Measurements from ENCODE around the gene GIMAP8. TPM values are rescaled to one million over a fixed set of nuclear protein-coding genes. Genes with fewer than 3 reads are reported as not detected.
A peak's percentile ranks its signal among the peaks of the same experiment; 100 is the strongest.

The GIMAP8 gene
- total RNA-seq, 2 donors from 2014 or later, result 5.8 to 13.4 TPM

DNA sequence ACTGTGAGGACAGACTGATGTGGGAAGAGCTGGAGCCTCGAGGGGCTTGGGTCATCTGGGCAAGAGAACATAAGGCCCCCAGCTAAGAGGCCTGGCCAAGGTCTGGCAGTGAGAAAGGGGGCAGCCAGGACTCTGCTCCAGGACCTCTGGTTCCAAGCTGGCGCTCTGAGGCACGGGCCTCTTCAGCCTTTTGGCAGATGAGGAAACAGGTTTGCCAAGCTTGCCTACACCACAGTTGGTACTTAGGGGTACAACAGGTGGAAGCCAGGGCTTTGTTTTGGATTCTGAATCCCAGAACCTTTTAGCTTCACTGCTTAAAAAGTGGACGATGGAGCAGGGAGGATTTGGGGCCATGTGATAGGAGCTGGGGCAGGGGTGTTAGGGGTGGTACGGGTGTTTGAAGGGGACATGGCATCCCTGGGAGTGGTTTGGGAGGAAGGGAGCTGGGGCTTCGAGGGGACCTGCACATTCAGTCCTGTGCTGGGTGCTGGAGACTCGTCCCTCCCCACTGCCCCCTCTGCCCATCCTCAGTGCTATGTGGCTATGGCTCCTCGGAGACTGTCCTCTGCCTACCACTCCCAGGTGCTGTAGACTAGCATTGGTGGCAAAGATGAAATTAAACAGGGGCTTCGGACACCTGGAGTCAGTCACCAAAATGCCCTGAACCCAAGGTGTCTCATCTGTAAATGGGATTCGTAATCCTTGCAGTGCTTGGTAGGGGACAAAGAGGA is 41.0 kb upstream of the GIMAP8 start:
- Histone ChIP-seq H3K27me3 (replicated peaks; ENCODE audit: insufficient read depth) (no peaks in the 10 kb centered on the region), H3K9me3 (no peaks in the 10 kb centered on the region), H3K27ac (no peak overlapping the region), H3K4me3 (no peak overlapping the region), H3K36me3 (no peaks in the 10 kb centered on the region), H3K4me1 (ENCODE audit: control insufficient read depth in 1 of 2, low read depth in 2 of 2) (peaks cover 0 to 15% of the 10 kb centered on the region in 2 donors)
- DNase-seq (ENCODE audit: low spot score), result no peak
- TF ChIP-seq, protein P1, sequence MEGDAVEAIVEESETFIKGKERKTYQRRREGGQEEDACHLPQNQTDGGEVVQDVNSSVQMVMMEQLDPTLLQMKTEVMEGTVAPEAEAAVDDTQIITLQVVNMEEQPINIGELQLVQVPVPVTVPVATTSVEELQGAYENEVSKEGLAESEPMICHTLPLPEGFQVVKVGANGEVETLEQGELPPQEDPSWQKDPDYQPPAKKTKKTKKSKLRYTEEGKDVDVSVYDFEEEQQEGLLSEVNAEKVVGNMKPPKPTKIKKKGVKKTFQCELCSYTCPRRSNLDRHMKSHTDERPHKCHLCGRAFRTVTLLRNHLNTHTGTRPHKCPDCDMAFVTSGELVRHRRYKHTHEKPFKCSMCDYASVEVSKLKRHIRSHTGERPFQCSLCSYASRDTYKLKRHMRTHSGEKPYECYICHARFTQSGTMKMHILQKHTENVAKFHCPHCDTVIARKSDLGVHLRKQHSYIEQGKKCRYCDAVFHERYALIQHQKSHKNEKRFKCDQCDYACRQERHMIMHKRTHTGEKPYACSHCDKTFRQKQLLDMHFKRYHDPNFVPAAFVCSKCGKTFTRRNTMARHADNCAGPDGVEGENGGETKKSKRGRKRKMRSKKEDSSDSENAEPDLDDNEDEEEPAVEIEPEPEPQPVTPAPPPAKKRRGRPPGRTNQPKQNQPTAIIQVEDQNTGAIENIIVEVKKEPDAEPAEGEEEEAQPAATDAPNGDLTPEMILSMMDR (IDR thresholded peaks at IDR 0.05), result no peak
- no peak for ATAC-seq (ENCODE audit: insufficient number of reproducible peaks, low FRiP score, low read depth)

DNA sequence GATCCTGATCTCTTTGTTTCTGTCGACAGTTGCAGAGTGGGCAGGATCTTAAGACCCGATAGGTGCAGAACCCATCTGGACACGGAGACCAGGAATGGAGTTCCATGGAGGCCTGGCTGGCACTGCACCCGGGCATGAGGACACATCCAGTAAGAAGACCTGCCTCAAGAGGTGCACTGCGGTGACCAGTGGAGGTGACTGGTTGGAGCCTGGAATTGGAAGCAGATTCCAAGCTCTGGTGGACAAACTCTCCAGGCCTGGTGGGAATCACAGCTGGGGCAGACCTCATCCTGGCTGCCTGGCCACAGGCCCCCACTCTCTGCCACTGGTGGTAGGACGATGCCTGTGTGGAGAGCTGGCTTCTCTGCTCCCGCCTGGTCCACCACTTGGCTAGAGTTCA is 40.3 kb upstream of the GIMAP8 start:
- H3K36me3 ChIP-seq, result no peaks in the 10 kb centered on the region
- no peak overlapping the region for H3K27ac ChIP-seq
- no peak for DNase-seq (ENCODE audit: low spot score)
- H3K27me3 ChIP-seq (replicated peaks; ENCODE audit: insufficient read depth), result no peaks in the 10 kb centered on the region
- TF ChIP-seq, protein P1 (IDR thresholded peaks at IDR 0.05), result no peak
- ATAC-seq (ENCODE audit: insufficient number of reproducible peaks, low FRiP score, low read depth), result no peak
- H3K4me1 ChIP-seq (ENCODE audit: control insufficient read depth in 1 of 2, low read depth in 2 of 2), result peaks cover 0 to 13% of the 10 kb centered on the region in 2 donors
- no peaks in the 10 kb centered on the region for H3K9me3 ChIP-seq
- no peak overlapping the region for H3K4me3 ChIP-seq

DNA sequence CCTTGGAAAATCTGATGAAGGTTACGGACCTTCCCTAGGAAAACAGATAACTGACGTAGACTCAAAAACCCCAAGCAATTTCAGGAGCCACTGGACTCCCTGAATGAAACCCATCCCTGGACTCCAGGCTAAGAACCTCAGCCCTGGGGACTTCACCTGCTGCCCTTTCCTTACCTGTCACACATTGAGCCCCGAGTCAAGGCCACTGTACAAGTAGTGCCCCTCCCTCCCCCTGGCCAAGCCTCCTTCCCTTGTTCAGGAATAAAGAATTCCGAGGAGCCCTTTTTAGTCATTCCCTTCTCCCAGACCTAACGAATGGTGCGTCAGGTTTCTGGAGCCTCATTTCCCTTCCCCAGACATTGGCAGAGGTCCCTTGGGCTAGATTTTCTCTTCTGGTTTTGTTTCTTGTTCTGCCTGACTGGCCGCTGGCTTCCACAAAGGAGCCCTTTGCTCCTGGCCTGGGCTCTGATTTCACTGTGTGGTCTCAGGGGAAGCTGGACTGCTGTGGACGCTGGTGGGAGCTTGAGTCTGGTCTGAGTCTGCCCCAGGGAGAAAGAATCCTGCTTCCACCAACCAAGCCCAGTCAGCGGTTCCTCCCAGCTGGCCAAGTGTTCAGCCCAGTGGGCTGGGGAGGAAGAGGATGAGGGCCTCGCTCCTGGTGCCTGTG is 39.6 kb upstream of the GIMAP8 start:
- TF ChIP-seq, protein P1 (IDR thresholded peaks at IDR 0.05), result no peak
- Histone ChIP-seq H3K27ac (peak overlapping the region in 1 of 2 donors; percentile 44), H3K36me3 (no peaks in the 10 kb centered on the region), H3K4me3 (no peak overlapping the region), H3K4me1 (ENCODE audit: control insufficient read depth in 1 of 2, low read depth in 2 of 2) (peaks cover 0 to 12% of the 10 kb centered on the region in 2 donors), H3K27me3 (replicated peaks; ENCODE audit: insufficient read depth) (no peaks in the 10 kb centered on the region), H3K9me3 (no peaks in the 10 kb centered on the region)
- DNase-seq (ENCODE audit: low spot score) (no peak), ATAC-seq (ENCODE audit: insufficient number of reproducible peaks, low FRiP score, low read depth) (no peak)

DNA sequence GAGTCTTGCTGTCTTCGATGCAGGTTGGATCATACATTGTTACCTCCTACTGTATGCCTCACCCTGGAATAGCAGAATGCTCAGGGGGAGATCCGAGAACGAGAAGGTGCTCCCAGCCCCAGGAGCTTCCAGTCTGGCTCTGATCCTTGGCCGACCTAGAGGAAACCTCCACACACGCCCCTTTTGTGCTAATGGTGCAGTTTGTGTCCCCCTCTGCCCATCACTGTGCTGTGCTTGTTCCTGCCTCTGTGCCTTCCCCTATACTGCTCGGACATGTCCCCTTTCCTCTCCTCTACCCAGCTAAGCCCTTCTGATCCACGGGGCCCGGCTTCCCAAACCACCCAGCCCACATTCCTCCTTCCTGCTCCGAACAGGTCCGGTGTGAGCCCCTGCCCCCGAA is 38.8 kb upstream of the GIMAP8 start:
- peak overlapping the region in 1 of 2 donors; percentile 44 for H3K27ac ChIP-seq

DNA sequence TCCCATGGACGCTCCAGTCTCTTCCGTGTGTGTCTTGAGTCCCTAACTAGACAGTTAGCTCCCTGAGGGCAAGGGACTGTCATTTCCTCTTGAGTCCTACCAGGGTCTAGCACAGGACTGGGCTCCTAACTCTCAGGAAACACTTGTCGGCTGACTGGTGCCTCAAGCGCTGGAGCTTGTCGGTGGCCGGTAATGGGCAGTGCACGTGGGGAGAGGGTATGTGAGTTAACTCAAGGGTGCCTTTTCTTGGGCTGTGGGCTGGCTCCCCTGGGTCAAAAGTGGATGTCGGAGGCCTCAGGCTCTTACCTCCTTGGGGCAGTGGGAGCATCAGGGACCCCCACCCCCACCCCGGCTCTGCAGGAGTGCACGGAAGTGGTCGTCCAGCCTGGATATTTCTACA is 38.4 kb upstream of the GIMAP8 start:
- H3K27me3 ChIP-seq (replicated peaks; ENCODE audit: insufficient read depth), result no peaks in the 10 kb centered on the region
- ATAC-seq (ENCODE audit: insufficient number of reproducible peaks, low FRiP score, low read depth) (no peak), DNase-seq (ENCODE audit: low spot score) (no peak)
- TF ChIP-seq, protein P1 (IDR thresholded peaks at IDR 0.05), result no peak
- no peaks in the 10 kb centered on the region for H3K36me3 ChIP-seq
- H3K4me3 ChIP-seq, result no peak overlapping the region
- H3K27ac ChIP-seq, result no peak overlapping the region
- peaks cover 0 to under 1% of the 10 kb centered on the region in 2 donors for H3K4me1 ChIP-seq (ENCODE audit: control insufficient read depth in 1 of 2, low read depth in 2 of 2)
- no peaks in the 10 kb centered on the region for H3K9me3 ChIP-seq

More for the DNA sequence above, 38.8 kb upstream of the GIMAP8 start:
- H3K9me3 ChIP-seq, result no peaks in the 10 kb centered on the region
- no peaks in the 10 kb centered on the region for H3K27me3 ChIP-seq (replicated peaks; ENCODE audit: insufficient read depth)
- DNase-seq (ENCODE audit: low spot score) (no peak), ATAC-seq (ENCODE audit: insufficient number of reproducible peaks, low FRiP score, low read depth) (no peak)
- peaks cover 0 to 4% of the 10 kb centered on the region in 2 donors for H3K4me1 ChIP-seq (ENCODE audit: control insufficient read depth in 1 of 2, low read depth in 2 of 2)
- H3K36me3 ChIP-seq, result no peaks in the 10 kb centered on the region
- TF ChIP-seq, protein P1 (IDR thresholded peaks at IDR 0.05), result no peak
- no peak overlapping the region for H3K4me3 ChIP-seq
